Measurements from ENCODE around the gene CD69. TPM values are rescaled to one million over a fixed set of nuclear protein-coding genes. Genes with fewer than 3 reads are reported as not detected.

The CD69 gene
- total RNA-seq, 2 donors from 2014 or later = 1.7 to 2.6 TPM

DNA sequence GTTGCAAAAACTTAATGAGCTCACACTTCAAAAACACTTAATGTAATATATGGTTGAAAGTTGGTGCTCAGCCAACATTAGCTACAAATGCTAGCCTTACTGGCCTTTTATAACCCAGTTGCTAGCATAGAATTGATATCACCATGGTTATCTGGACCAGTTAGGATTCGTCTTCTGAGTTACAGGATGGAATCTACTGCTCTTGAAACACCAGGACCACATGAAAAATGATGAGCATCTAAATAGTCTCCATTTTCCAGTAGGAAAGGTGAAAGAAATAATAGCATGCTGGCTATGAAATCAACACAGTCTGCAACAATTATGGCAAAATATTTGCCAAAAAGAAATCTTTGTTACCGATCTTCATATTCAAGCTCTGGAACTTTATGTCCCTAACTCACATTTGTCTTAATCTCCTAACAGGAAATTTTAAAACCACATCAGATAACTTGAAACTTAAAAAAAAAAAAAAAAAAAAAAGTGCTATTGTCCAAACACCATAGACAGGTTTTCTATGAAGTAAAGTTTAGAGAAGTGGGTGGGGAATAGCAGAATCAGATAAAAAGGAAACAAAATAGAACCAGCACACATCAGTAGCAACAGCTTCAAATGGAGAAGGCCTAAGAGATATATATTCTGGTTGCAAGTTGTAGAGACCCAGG, 12.6 kb upstream of the CD69 start:
- no peaks in the 10 kb centered on the region for H3K27me3 ChIP-seq
- H3K9me3 ChIP-seq = no peaks in the 10 kb centered on the region
- no peak overlapping the region for H3K4me3 ChIP-seq
- H3K4me1 ChIP-seq = no peaks in the 10 kb centered on the region
- no peak for DNase-seq (ENCODE audit: low spot score)
- H3K27ac ChIP-seq = no peak overlapping the region
- TF ChIP-seq, protein P1, sequence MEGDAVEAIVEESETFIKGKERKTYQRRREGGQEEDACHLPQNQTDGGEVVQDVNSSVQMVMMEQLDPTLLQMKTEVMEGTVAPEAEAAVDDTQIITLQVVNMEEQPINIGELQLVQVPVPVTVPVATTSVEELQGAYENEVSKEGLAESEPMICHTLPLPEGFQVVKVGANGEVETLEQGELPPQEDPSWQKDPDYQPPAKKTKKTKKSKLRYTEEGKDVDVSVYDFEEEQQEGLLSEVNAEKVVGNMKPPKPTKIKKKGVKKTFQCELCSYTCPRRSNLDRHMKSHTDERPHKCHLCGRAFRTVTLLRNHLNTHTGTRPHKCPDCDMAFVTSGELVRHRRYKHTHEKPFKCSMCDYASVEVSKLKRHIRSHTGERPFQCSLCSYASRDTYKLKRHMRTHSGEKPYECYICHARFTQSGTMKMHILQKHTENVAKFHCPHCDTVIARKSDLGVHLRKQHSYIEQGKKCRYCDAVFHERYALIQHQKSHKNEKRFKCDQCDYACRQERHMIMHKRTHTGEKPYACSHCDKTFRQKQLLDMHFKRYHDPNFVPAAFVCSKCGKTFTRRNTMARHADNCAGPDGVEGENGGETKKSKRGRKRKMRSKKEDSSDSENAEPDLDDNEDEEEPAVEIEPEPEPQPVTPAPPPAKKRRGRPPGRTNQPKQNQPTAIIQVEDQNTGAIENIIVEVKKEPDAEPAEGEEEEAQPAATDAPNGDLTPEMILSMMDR (IDR thresholded peaks at IDR 0.05) = no peak
- H3K36me3 ChIP-seq = no peaks in the 10 kb centered on the region

DNA sequence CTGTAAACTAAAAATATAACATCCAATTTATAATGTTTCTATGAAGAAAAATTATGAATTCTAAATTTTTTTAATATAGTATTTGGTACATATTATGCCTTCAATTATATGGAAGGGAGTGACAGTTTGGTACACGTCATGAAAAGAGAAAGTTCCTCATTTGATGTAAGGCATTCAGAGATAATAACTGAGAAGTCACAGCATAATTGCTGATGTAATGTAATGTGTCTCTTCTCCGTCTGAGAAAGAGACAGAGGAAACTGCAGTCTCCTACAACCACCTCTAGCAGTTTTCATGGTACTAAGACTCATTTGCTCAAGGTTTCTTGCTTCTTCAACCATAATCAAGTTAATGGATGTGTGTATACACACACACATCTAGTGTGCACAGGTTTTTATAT, 2.3 kb upstream of the CD69 start:
- TF ChIP-seq, protein P1 (IDR thresholded peaks at IDR 0.05) = no peak
- DNase-seq (ENCODE audit: low spot score) = no peak

DNA sequence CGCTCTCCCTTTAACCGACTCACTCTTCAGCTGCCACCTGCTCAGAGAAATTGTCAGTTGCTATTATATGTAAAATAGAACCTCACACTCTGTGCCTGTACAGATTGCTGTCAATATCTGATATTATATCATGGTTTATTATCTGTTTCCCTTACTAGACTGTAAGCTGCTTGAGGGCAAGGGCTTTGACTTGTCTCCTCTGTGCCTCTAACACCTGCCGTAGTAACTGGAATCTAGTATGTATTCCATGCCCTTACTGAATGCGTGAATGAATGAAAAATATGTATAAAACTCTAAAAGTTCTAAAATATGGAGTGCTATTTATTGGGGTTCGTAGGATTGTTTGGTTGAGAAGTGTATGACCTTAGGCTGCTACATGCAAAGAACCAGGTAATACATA, 1.7 kb upstream of the CD69 start:
- H3K36me3 ChIP-seq = no peaks in the 10 kb centered on the region
- no peak overlapping the region for H3K4me3 ChIP-seq
- H3K27me3 ChIP-seq = no peaks in the 10 kb centered on the region
- H3K9me3 ChIP-seq = no peaks in the 10 kb centered on the region
- no peak overlapping the region for H3K27ac ChIP-seq
- H3K4me1 ChIP-seq = no peaks in the 10 kb centered on the region
- DNase-seq (ENCODE audit: low spot score) = no peak
- TF ChIP-seq, protein P1 (IDR thresholded peaks at IDR 0.05) = no peak

More for the DNA sequence above, 2.3 kb upstream of the CD69 start:
- Histone ChIP-seq H3K4me3 (no peak overlapping the region), H3K9me3 (no peaks in the 10 kb centered on the region), H3K27me3 (no peaks in the 10 kb centered on the region), H3K27ac (no peak overlapping the region), H3K4me1 (no peaks in the 10 kb centered on the region), H3K36me3 (no peaks in the 10 kb centered on the region)

DNA sequence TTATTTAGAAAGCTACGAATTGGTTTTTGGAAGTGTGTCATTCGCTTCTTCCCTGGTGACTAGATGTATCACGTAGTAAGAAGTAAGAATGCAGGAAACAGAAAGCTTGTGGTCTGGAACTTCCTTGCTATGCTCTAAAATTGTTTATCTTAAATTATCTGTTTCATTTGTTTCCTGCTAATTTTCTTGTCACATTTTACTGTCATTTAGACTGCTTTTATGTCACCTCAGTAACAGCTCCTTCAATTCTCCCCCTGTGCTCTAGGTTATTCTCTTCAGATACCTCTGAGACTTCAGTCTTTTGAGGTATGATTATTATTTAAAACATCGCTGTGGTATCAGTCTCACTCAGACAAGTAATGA, 699 bp upstream of the CD69 start:
- H3K27ac ChIP-seq = no peak overlapping the region
- no peak overlapping the region for H3K4me3 ChIP-seq
- no peak for DNase-seq (ENCODE audit: low spot score)
- H3K27me3 ChIP-seq = no peaks in the 10 kb centered on the region
- no peaks in the 10 kb centered on the region for H3K36me3 ChIP-seq
- no peaks in the 10 kb centered on the region for H3K4me1 ChIP-seq
- TF ChIP-seq, protein P1 (IDR thresholded peaks at IDR 0.05) = no peak
- H3K9me3 ChIP-seq = no peaks in the 10 kb centered on the region

DNA sequence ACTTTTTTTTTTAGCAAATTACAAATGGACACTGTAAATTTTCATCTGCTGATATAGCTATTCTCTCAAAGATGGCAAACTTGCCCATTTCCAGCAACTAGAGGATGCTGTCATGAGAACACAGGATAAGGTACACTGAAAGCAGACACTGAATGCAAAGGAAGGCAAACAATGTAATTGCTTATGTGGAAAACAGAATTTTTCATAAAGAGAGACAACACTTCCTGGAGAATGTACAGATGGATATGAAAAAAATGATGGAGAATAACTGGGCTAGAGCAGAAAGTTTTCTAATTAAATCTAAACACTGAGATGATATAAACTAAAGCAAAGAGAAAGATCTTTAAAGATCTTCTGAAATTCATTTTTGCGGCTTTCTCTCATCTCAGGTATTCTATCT, 581 bp downstream of the CD69 start:
- Histone ChIP-seq H3K27me3 (no peaks in the 10 kb centered on the region), H3K4me3 (no peak overlapping the region), H3K9me3 (no peaks in the 10 kb centered on the region), H3K4me1 (no peaks in the 10 kb centered on the region), H3K36me3 (no peaks in the 10 kb centered on the region), H3K27ac (no peak overlapping the region)
- no peak for DNase-seq (ENCODE audit: low spot score)
- TF ChIP-seq, protein P1 (IDR thresholded peaks at IDR 0.05) = no peak

DNA sequence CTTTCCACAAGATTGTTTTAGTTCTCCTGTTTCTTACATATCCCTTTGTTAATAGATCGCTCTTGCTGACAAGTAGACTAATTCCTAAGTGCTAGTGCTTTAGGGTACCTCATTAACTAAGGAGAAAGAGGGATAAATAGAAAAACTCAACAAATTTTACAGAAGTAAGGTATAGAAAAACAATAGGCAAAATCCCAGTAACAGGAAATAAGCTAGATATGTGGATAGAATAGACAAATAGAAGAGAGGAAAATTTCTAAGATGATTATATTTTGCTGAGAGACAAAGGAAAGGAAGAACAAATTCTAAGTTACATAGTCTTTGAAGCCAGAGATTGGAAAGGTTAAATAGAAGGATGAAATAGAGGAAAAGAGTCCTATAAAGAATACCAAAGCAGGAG, 1.0 kb downstream of the CD69 start:
- no peak for DNase-seq (ENCODE audit: low spot score)
- TF ChIP-seq, protein P1 (IDR thresholded peaks at IDR 0.05) = no peak
- H3K4me1 ChIP-seq = no peaks in the 10 kb centered on the region
- H3K36me3 ChIP-seq = no peaks in the 10 kb centered on the region
- H3K27ac ChIP-seq = no peak overlapping the region
- H3K9me3 ChIP-seq = no peaks in the 10 kb centered on the region
- no peaks in the 10 kb centered on the region for H3K27me3 ChIP-seq
- no peak overlapping the region for H3K4me3 ChIP-seq

Measured in right atrium auricular region (tissue), 2 donors.